K562 (cell line): Measurements from ENCODE around the gene MEF2B.

Experiments used
- CTCF ChIP-seq, 3 experiments: IDR thresholded peaks in 2 of 3; conservative IDR thresholded peaks in 1 of 3; 2 replicates each; pipeline ENCODE4 v1.5.1; 2011 to 2012; ENCODE audit warnings: low read length in 3 of 3, mild to moderate bottlenecking in 3 of 3, control low read depth in 2 of 3, improper control_type of control experiment in 1 of 3, inconsistent platforms in 1 of 3, low read depth in 1 of 3, mixed read lengths in 1 of 3, moderate library complexity in 1 of 3; ENCODE audit not compliant: insufficient read depth in 2 of 3
- NFIC ChIP-seq: fragments of 450-650 bp; IDR thresholded peaks from 2 replicates; pipeline ENCODE4 v1.6.1; 2017; ENCODE audit warnings: mild to moderate bottlenecking, inconsistent platforms

- TF ChIP-seq CTCF (IDR thresholded peaks at IDR 0.05 in 2 of 3, conservative IDR thresholded peaks at IDR 0.05 in 1 of 3; ENCODE audit: insufficient read depth in 2 of 3, low read depth in 1 of 3, low read length in 3 of 3) (no peak), NFIC (no peak)
Measured at GRCh38 chr19:19103167-19103566, 66.9 kb downstream of the MEF2B start.
